ENCODE results near the gene TFB1M.

The TFB1M gene

DNA sequence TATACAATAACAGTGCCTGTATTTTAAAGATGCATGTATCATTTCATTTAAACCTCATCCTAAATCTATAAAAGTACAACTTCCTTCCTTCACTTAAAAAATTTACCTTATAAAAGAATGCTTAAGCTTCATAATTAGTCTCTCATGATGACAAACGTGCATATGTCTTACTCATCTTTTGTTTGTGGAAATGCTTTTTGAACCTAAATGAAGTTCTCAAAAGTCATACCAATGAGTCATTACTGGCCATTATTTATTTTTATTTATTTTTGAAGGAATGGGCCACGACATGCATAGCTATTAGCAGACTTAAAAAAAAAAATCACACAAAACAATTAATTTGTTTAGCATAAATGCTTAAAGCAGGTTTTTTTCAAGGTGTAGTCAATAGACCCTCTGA, 3.7 kb downstream of the TFB1M start:
- no peak for DNase-seq (ENCODE audit: low read depth)
- H3K4me3 ChIP-seq (ENCODE audit: low read depth, low read length) = no peak overlapping the region

DNA sequence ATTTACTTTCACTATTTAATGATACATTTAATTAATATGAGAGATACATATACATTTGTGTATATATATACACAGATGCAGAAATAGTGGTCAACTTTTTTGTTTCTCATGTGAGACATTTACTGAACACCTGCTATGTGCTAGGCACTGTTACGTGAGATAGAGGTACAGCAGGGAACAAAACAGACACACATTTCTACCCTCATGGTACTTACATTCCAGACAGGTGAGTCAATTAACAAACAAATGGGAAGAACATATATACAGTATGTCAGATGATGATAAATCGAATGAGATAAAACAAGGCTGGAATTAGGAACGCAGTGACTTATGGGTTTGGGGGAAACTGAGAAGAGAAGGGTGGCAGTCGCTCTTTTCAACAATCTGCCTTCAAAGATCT, 5.1 kb downstream of the TFB1M start:
- no peak for DNase-seq (ENCODE audit: low read depth)

GRCh38 chr6:155306958-155307357, 7.3 kb downstream of the TFB1M start:
- DNase-seq (ENCODE audit: low read depth) = no peak

More for the DNA sequence above, 5.1 kb downstream of the TFB1M start:
- no peak overlapping the region for H3K4me3 ChIP-seq (ENCODE audit: low read depth, low read length)

DNA sequence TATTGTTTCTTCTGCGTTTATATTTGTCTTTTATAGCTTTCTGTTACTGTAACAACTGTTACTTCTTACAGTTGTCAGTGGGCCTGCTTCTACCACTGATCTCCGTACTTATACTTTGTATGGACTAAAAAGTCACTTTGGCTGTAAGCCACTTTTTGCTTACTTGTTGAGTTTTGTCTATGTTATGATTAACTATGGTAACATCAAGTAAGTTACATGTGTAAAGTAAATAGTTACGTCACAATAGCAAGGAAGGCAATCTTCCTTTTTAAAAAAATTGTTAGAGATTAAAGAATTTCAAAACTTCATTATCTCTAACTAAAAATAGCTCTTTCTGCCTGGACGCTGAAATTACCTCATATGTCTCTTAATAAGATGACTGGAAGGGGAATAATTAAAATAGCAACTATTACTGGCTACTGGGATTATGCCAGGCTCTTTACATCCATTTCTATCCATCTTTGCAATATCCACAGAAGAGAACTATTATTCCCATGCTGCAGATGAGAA, 10.9 kb downstream of the TFB1M start:
- DNase-seq (ENCODE audit: low read depth) = no peak
- H3K4me3 ChIP-seq (ENCODE audit: low read depth, low read length) = no peak overlapping the region

More at GRCh38 chr6:155306958-155307357, 7.3 kb downstream of the TFB1M start:
- H3K4me3 ChIP-seq (ENCODE audit: low read depth, low read length) = no peak overlapping the region

- DNase-seq (ENCODE audit: low read depth) = peak; percentile 21
- no peak overlapping the region for H3K4me3 ChIP-seq (ENCODE audit: low read depth, low read length)
Measured at GRCh38 chr6:155301867-155302266, 12.4 kb downstream of the TFB1M start.

- no peak for DNase-seq (ENCODE audit: low read depth)
- H3K4me3 ChIP-seq (ENCODE audit: low read depth, low read length) = no peak overlapping the region
Measured at GRCh38 chr6:155297669-155298068, 16.6 kb downstream of the TFB1M start.

DNA sequence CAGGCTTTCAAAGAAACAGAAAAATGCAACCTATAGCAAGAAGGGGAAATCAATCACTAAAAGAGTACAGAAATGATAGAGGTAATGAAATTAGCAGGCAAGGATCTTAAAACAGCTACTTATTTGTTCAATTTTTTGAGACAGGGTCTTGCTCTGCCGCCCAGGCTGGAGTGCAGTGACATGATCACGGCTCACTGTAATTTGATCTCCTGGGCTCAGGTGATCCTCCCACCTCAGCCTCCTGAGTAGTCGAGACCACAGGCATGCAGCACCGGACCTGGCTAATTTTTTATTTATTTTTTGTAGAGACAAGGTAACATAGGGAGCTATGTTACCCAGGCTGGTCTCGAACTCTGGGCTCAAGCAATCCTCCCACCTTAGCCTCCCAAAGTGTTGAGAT, 21.6 kb downstream of the TFB1M start:
- no peak overlapping the region for H3K4me3 ChIP-seq (ENCODE audit: low read depth, low read length)
- no peak for DNase-seq (ENCODE audit: low read depth)

DNA sequence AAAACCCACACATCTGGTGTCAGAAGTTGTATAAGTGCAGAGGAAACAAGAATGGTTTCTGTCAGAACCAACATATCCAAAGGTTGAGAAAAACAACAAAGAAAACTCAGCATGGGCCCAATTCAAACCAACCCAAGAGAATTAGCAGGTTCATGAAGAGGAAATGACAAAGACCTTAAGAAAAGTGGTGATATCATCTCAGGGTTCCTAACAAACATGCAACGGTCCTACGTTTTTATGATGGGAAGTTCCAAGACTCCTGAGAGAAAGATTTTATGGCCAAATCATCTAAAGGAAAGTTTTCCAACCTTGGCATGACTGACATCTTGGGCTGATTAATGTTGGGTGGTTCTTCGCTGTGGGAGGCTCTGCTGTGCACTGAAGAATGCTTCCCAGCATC, 23.0 kb downstream of the TFB1M start:
- no peak overlapping the region for H3K4me3 ChIP-seq (ENCODE audit: low read depth, low read length)
- no peak for DNase-seq (ENCODE audit: low read depth)

- no peak for DNase-seq (ENCODE audit: low read depth)
- no peak overlapping the region for H3K4me3 ChIP-seq (ENCODE audit: low read depth, low read length)
Measured at GRCh38 chr6:155290491-155290890, 23.8 kb downstream of the TFB1M start.

DNA sequence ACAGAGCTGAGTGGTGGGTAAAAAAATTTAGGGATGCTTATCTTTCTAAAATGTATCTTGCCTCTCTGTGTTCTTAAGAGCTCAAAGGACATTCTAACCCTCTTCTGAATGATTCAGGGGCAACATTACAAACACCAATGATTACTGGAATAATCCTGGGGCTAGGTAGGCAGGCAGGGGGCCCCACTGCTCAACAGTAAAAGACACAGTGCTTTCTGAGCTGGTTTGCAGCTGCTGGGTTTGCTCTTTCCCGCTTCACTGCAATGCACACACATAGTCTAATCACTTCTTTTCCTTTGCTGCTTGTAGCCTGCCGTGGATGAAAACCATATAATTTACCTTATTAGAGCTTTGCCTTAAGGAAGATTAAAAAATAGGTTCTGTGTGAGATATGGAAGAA, 26.5 kb downstream of the TFB1M start:
- no peak for DNase-seq (ENCODE audit: low read depth)
- H3K4me3 ChIP-seq (ENCODE audit: low read depth, low read length) = no peak overlapping the region

- no peak overlapping the region for H3K4me3 ChIP-seq (ENCODE audit: low read depth, low read length)
- DNase-seq (ENCODE audit: low read depth) = no peak
Measured at GRCh38 chr6:155284775-155285174, 29.5 kb downstream of the TFB1M start.

DNA sequence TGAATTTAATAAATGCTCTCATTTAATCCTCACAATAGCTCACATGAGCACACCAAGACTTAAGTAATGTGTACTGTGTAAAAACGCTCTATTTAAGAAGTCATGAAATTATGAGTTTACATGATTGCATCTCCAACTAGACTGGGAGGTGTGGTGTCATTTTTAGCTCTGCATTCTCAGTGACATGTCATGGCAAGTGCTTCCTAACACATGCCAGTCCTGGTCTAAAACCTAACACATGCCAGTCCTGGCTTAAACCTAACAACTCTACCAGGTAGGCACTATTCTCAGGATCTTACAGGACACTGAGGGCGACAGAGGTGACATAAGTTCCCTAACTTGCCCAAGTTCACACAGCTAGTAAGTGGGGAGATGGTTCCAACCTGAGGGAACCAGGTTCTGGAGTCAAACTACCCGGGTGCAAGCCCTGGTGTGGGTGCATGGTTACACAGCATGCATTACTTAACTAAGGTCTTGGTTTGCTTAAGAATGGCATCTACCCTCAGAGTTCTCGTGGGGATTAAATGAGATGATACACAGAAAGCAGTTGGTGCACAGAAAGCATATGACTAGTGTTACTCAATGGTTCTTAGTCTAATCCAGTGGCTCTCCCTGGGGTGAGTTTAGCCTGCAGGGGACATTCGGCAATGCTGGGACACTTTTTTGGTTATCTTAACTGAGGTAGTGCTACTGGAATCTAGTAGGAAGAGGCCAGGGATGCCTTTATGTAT, 35.8 kb downstream of the TFB1M start:
- H3K4me3 ChIP-seq (ENCODE audit: low read depth, low read length) = no peak overlapping the region
- no peak for DNase-seq (ENCODE audit: low read depth)

GRCh38 chr6:155276638-155277037, 37.6 kb downstream of the TFB1M start:
- no peak overlapping the region for H3K4me3 ChIP-seq (ENCODE audit: low read depth, low read length)
- no peak for DNase-seq (ENCODE audit: low read depth)

GRCh38 chr6:155275808-155276480, 38.3 kb downstream of the TFB1M start:
- DNase-seq (ENCODE audit: low read depth) = no peak
- H3K4me3 ChIP-seq (ENCODE audit: low read depth, low read length) = no peak overlapping the region

DNA sequence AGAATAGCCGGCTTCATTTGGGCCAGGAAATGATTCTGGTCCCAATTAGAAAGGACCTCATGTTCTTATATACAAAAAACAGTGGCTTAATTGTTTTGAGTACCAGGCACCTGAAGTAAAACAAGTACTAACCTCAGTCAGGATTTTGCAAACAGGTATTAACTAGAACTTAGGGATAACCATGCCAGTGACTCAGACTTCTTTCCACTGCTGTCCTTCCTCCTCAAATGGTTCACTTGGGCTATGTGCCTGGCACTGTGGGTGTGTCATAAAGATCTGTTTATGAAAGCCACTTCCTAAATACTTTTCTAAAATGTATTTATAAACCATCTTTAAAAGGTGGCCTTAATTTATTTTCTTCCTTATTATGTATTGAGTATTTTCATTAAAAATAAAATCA, 39.8 kb downstream of the TFB1M start:
- DNase-seq (ENCODE audit: low read depth) = no peak
- no peak overlapping the region for H3K4me3 ChIP-seq (ENCODE audit: low read depth, low read length)

- no peak overlapping the region for H3K4me3 ChIP-seq (ENCODE audit: low read depth, low read length)
- DNase-seq (ENCODE audit: low read depth) = no peak
Measured at GRCh38 chr6:155274106-155274505, 40.2 kb downstream of the TFB1M start.

GRCh38 chr6:155273431-155273830, 40.9 kb downstream of the TFB1M start:
- no peak overlapping the region for H3K4me3 ChIP-seq (ENCODE audit: low read depth, low read length)
- peak; percentile 95 for DNase-seq (ENCODE audit: low read depth)

- H3K4me3 ChIP-seq (ENCODE audit: low read depth, low read length) = no peak overlapping the region
- no peak for DNase-seq (ENCODE audit: low read depth)
Measured at GRCh38 chr6:155272353-155273232, 41.7 kb downstream of the TFB1M start.

GRCh38 chr6:155271145-155271544, 43.1 kb downstream of the TFB1M start:
- no peak for DNase-seq (ENCODE audit: low read depth)
- H3K4me3 ChIP-seq (ENCODE audit: low read depth, low read length) = no peak overlapping the region

DNA sequence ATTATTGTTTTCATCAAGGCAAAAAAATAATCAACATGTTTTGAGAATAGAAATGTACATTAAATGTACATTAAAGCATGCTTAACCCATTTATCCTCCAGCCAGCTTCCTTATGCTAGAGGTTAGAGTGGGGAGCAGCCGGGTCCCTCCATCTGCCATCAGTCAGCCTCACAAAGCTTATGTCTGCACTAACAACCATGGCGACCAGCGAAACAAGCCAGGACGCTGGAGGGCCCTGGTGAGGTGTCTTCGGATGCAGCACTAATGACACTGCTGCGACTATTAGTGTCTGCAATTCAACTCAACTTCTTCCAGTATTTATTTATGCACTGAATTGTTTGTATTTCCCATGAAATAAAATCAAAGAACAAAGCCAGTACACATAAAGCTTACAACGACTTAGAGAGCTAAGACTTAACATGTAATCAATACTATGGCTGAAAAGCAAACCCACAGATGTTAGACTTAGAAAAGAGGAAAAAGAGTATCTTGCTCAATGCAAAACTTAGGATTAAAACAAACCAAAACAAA, 43.7 kb downstream of the TFB1M start:
- DNase-seq (ENCODE audit: low read depth) = no peak
- no peak overlapping the region for H3K4me3 ChIP-seq (ENCODE audit: low read depth, low read length)
